ENCODE data around the gene WNT10A. TPM values are rescaled to one million over a fixed set of nuclear protein-coding genes. Genes with fewer than 3 reads are reported as not detected.

WNT10A gene
- total RNA-seq, 6 experiments from 2014 or later = 0.31 TPM; not detected in 5

Small RNAs within 50 kb of the gene (small RNA-seq; reads per million reads assigned to genes)
- gene RNU6-642P = 0 reads per million in 2 experiments

Other genes with a start within 250 kb of the WNT10A start
- 10 to 100 TPM in 2 of 6 experiments, 1 to 10 TPM in 4; 7.1 to 12.5 (median 7.5) TPM for gene ZNF142, start 221.2 kb upstream of the WNT10A start, total RNA-seq
- 10 to 100 TPM; 19.7 to 34.1 (median 28.0) TPM for gene BCS1L, start 221.2 kb upstream of the WNT10A start, total RNA-seq
- gene RNF25, start 208.8 kb upstream of the WNT10A start, total RNA-seq = 10 to 100 TPM in 1 of 6 experiments, 1 to 10 TPM in 5; 7.7 to 11.1 (median 9.1) TPM
- 10 to 100 TPM in 5 of 6 experiments, 1 to 10 TPM in 1; 9.2 to 14.0 (median 12.7) TPM for gene STK36, start 208.8 kb upstream of the WNT10A start, total RNA-seq
- gene TTLL4, start 170.0 kb upstream of the WNT10A start, total RNA-seq = 10 to 100 TPM in 4 of 6 experiments, 1 to 10 TPM in 2; 8.2 to 14.8 (median 11.6) TPM
- 100 to 1,000 TPM; 209 to 463 (median 238) TPM for gene CYP27A1, start 98.7 kb upstream of the WNT10A start, total RNA-seq
- gene PRKAG3, start 49.0 kb upstream of the WNT10A start, total RNA-seq = not detected
- gene WNT6, start 21.0 kb upstream of the WNT10A start, total RNA-seq = under 1 TPM in 1 of 6 experiments, not detected in 5; 0.25 TPM
- gene CDK5R2, start 78.8 kb downstream of the WNT10A start, total RNA-seq = not detected
- not detected for gene FEV, start 104.3 kb downstream of the WNT10A start, total RNA-seq
- gene CRYBA2, start 112.6 kb downstream of the WNT10A start, total RNA-seq = not detected
- gene CFAP65, start 160.7 kb downstream of the WNT10A start, total RNA-seq = not detected
- 1 to 10 TPM in 3 of 6 experiments, under 1 TPM in 3; 0.42 to 3.9 (median 1.1) TPM for gene IHH, start 180.1 kb downstream of the WNT10A start, total RNA-seq